ENCODE results near the gene EFL1. TPM values are rescaled to one million over a fixed set of nuclear protein-coding genes. Genes with fewer than 3 reads are reported as not detected.

EFL1 gene
- polyA plus RNA-seq, 2 of the 4 experiments (the other 2 are of a cell fraction): 21.2 to 42.3 TPM

DNA sequence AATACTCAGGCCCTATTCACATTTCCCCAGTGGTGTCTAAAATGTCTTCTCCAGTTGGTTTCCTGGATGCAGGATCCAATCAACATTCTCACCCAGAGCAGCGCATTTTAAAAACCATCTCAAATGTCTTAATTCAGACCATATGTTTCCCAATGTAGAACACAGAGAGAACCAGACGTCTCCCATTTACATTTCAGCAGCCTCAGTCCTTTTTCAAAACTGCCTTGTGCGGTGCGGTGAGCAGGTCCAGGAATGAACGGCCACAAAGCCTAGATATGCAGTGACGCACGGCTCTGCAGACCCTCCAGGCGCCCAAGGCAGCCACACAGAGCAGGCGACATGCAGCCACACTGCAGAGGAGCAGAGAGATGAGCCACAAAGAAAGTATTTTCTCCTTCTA lies 150.6 kb downstream of the EFL1 start:
- H3K4me1 ChIP-seq: no peaks in the 10 kb centered on the region
- H3K4me3 ChIP-seq: no peak overlapping the region
- no peak overlapping the region for H3K27ac ChIP-seq
- TF ChIP-seq HMGXB4 (CRISPR knock-in tag; IDR thresholded peaks at IDR 0.05; ENCODE audit: borderline replicate concordance) (no peak), HDAC2 (IDR thresholded peaks at IDR 0.05) (no peak), EP300 (IDR thresholded peaks at IDR 0.05) (no peak), E2F6 (IDR thresholded peaks at IDR 0.05; ENCODE audit: borderline replicate concordance, low read depth) (no peak), RFX5 (IDR thresholded peaks at IDR 0.05) (no peak), HOXB5 (CRISPR knock-in tag; IDR thresholded peaks at IDR 0.05) (no peak), SREBF2 (IDR thresholded peaks at IDR 0.05) (no peak), CEBPB (IDR thresholded peaks at IDR 0.05) (no peak), EHF (CRISPR knock-in tag; IDR thresholded peaks at IDR 0.05) (no peak), BCL3 (IDR thresholded peaks at IDR 0.05) (no peak), CTCF (IDR thresholded peaks at IDR 0.05) (no peak), PHF8 (IDR thresholded peaks at IDR 0.05; ENCODE audit: borderline replicate concordance, low read depth) (no peak), MAFK (IDR thresholded peaks at IDR 0.05; ENCODE audit: partially characterized antibody) (no peak), MYC (IDR thresholded peaks at IDR 0.05; ENCODE audit: borderline replicate concordance, low read length) (no peak), POLR2A (IDR thresholded peaks at IDR 0.05; ENCODE audit: low read length) (no peak), FOSL2 (IDR thresholded peaks at IDR 0.05) (no peak), FOSL2 (CRISPR knock-in tag; IDR thresholded peaks at IDR 0.05) (no peak), REST (IDR thresholded peaks at IDR 0.05) (no peak), RAD21 (conservative IDR thresholded peaks at IDR 0.05 in 1 of 2, IDR thresholded peaks at IDR 0.05 in 1 of 2) (no peak)
- TF ChIP-seq, protein P1, sequence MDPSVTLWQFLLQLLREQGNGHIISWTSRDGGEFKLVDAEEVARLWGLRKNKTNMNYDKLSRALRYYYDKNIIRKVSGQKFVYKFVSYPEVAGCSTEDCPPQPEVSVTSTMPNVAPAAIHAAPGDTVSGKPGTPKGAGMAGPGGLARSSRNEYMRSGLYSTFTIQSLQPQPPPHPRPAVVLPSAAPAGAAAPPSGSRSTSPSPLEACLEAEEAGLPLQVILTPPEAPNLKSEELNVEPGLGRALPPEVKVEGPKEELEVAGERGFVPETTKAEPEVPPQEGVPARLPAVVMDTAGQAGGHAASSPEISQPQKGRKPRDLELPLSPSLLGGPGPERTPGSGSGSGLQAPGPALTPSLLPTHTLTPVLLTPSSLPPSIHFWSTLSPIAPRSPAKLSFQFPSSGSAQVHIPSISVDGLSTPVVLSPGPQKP (IDR thresholded peaks at IDR 0.05; ENCODE audit: low read depth, low read length): no peak
- no peaks in the 10 kb centered on the region for H3K9me3 ChIP-seq
- no peak for DNase-seq (ENCODE audit: low read depth in 1 of 2, low spot score in 1 of 2)
- FAIRE-seq: no peak
- POLR2A ChIA-PET: no interaction called here
- WGBS (ENCODE audit: missing lambda C conversion rate): 91% methylated on average over 9 of the region's 9 CpGs
- no peak overlapping the region for H3K4me2 ChIP-seq
- CTCF ChIA-PET: interaction anchor here (14.2 kb wide), 1 partner anchor 24 kb away, joined by 570 read pairs; no protein-coding TSS in a partner anchor
- no peak for ATAC-seq
